ENCODE measurements around the gene SLC3A2.

GRCh38 chr11:62874851-62875250, 5.8 kb upstream of the SLC3A2 start:
- no peak for TF ChIP-seq CTCF (IDR thresholded peaks at IDR 0.05; ENCODE audit: insufficient read depth, low read depth, low read length)
- no peak for TF ChIP-seq EZH2 (IDR thresholded peaks at IDR 0.05; ENCODE audit: insufficient read depth, low read length)

Measured in astrocyte (in vitro differentiated cells and primary cell).